Eye (tissue), 1 donor: ENCODE measurements around the gene TPM3.
A peak's percentile ranks its signal among the peaks of the same experiment; 100 is the strongest.
"Not testable (repeated sequence)": the region's sequence is repeated elsewhere in the genome, so short reads cannot be mapped to it uniquely, and the experiment has no call there.

Experiments used
- DNase-seq: peaks from one replicate; pipeline ENCODE4 v3.0.0-alpha.2; 2015

The TPM3 gene

DNA sequence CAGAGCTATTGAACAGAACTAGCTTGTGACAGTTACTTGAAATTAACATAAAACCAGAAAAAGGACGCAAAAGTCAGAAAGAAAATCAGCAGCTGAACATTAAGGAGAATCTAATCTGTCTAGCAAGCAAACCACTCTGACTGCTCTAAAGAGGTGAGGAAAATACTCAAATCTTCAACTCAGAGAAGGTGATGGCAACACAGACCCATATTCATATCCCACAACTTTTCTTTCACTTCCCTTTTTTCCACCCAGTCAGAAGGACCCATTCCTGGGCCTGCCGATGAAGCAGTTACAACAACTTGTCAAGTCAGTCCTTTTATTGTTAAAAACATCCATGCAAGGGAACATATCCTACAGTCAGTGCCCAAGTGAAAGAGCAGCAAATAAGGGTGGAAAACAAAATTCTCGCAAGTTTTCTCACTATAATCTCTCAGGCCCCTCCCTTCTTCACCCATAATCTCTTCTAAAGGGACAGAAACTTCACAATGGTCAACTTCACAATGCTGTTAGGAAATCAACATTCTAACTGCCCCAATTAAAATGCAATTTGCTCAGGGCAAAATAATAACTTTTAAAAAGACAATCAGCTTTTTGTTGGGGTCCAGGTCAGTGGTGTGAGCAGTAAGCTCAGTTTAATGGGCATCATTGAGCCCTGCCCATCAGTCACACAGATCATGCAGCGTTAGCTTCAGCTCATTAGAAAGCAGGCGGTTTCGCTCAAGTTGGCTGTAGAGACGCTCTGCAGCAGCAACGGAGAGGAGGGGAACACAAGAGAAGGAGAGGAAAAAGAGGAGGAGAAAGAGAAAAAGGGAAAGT lies 33.4 kb downstream of the TPM3 start:
- DNase-seq: no peak

DNA sequence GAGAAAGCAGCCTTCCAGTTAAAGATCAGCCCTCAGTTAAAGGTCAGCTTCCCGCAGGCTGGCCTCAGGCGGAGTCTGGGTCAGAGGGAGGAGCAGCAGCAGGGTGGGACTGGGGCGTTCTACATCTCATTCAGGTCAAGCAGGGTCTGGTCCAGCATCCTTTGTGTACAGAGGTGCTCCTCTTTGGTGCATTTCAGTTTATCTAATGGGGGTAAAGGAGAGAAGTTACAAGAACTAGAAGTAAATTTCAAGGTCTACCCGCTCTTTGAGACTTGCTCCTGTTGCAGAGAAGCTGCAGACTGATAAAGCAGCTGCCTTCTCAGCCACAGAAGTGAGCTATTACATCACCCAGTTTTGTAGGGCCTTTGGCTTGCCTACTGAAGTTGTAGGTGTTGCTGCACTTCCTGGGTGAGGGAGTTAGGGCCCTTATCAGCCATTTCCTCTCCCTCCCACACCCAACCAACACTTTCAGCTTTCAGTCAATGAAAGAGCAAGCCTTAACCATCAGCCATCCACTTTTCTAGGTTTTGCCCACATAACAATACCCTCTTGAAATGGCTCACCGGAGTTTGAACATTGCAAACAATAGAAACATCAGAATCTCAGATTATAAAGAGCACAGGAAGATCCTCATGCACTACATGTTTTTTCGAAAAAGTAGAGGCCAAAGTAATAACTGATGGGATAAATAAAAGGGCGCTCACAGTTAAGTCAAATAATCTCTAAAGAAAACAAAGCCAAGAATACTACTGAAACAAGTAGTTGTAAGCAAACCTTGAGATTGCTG lies 34.2 kb downstream of the TPM3 start:
- DNase-seq: no peak

DNA sequence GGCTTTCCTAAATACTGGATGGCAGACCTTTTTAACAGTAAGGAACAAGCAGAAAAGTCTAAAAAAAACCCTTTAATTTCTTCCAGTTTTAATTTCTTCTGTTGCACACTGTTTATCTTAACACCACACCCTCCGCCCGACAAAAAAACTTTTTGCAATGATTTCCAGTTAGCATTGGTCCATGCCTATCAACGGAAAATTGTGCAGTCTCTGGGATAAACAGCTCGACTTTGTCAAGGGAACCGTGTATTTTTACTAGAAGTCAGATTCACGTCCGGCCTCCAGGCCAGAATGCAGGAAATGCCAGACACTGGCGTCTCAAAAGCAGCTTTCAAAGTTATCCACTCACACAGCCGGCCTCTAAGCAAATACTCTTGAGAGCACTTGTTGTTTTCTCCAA lies 36.6 kb downstream of the TPM3 start:
- peak; percentile 21 for DNase-seq

DNA sequence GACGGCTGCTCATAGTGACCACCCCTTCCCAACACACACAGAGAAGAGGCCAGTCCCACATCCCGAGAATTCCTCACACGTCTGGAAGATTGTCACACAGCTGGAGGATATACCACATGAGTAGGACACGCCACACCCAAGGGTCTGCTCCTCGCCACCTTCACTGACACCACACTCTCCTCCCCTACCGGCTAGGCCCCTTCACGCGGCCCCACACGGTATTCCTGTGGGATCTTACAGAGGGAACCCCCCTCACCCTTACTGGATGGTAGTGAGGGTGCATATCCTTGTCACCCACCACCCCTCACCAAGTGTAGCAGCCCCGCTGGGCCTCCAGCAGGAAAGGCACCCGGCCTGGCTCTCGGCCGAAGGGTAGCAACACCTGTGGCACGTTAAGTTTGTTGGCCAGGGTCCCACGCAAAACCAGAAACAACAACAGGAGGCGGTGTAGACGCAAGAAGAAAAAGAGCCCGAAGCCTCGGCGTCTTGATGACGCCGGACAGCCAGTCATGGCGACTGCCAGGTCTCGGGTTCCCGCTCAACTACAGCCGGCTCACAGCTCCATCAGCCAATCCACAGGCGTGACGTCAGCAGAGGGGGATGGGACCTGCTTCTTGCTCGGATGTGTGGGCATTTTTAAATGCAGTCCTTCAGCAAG lies 37.2 kb downstream of the TPM3 start, which contains the start of gene NUP210L:
NUP210L (minus strand) TSS at position 540 of the 658 bp plus-strand sequence.
- peak; percentile 33 for DNase-seq

DNA sequence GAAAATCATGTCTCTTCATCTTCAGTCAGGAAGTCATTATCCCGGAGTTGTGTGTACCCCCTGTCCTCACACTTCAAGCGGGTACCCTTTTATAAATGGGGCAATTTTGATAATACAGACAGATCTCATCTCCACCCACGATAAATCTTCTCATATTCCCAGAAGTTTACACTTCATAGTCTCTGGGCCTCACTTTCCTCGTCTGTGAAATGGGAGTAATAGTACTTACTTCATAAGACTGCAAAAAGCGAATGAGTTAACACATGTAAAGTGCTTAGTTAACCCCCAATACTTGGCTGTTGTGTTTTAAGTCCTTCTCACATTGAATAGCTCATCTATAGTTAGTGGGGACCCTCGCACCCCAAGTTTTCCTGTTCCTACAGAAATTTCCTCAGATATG lies 37.8 kb downstream of the TPM3 start:
- DNase-seq: no peak

DNA sequence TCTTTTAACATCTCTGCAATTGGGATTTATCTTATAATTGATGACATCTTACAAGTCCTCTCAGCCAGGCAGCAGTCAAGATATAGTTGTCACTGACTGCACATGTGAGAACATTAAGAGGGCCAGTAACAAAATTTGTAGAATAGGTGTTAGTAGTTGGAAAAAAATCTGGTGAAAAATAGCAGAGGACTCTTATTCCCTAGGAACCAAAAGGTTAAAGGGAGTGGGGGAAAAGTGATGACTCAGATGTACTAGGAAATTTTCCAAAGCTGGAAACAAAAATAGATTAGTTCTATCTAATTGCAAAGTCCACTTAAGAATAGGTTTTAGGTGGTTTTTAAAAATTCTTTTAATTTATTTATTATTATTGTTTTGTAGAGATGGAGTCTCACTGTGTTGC lies 40.6 kb downstream of the TPM3 start:
- DNase-seq: no peak

DNA sequence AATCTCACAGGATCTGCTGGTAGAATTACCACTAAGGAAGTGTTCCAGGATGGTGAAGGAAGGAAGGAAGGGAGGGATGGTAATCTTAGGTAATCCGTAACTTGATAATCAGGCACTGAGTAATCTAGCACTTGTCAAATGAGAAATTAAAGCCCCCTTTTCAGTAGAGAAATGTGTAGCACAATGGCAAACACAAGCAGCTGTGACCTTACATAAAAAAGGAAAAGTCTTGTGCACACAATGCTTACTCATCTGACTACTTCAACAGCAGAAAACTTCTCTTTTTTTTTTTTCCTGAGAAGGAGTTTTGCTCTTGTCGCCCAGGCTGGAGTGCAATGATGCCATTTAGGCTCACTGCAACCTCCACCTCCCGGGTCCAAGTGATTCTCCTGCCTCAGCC lies 43.1 kb downstream of the TPM3 start:
- no peak for DNase-seq

DNA sequence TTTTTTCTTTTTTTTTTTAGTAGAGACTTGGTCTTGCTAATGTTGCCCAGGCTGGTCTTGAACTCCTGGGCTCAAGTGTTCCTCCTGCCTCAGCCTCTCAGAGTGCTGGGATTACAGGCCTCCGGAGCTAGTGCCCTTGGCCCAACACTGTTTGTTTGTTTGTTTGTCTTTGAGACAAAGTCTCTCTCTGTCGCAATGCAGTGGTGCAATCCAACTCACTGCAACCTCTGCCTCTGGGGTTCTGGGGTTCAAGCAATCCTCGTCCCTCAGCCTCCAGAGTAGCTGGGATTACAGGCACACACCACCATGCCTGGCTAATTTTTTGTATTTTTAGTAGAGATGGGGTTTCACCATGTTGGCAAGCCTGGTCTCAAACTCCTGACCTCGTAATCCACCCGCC lies 44.4 kb downstream of the TPM3 start:
- DNase-seq: not testable (repeated sequence)

DNA sequence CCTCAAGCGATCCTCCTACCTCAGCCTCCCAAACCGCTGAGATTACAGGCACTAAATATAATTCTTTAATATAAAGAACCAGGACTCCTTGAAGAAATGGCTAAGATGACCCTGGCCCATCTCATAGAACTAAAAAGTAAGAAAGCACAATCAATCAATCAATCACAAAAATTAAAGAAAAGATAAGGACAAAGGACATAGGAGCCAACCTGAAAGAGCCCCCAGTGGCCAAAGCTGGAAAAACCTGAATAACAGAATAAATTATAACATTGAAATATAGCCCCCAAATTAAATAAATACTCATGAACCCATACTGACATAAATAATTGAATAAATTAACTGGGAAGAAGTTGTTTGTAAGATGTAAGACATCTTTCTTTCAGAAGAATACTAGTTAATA lies 45.9 kb downstream of the TPM3 start:
- DNase-seq: no peak

DNA sequence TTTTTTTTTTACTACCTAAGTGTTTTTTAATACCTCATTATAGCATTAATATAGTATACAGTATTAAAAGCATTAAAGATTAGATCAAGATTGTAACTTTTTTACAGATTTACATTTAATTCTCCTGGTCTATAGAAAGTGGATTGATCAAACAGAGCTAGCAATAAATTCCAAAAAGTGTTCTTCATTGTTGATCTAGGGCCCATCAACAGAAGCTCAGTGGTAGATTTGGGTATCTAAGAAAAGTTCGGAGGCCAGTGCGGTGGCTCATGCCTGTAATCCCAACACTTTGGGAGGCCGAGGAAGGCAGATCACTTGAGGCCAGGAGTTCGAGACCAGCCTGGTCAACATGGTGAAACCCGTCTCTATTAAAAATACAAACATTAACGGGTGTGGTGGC lies 49.5 kb downstream of the TPM3 start:
- DNase-seq: no peak

DNA sequence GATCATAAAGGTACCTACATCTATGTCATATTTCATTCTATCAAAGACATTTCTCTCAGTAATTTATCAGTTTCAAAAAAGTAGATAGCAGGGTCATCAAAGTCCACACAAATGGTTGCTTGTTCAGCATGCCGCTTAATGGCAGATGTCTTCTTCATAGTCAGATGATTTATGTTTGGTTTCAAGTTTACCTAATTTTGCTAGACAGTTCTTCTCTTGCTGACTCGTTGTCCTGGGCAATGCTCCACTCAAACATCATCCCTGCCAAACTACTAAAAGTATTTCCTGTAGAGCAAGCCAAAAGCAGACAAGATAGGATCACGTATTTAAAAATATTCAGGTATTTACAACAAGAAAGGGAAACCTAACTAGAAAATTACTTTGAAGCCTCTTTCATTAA lies 50.7 kb downstream of the TPM3 start:
- DNase-seq: no peak

DNA sequence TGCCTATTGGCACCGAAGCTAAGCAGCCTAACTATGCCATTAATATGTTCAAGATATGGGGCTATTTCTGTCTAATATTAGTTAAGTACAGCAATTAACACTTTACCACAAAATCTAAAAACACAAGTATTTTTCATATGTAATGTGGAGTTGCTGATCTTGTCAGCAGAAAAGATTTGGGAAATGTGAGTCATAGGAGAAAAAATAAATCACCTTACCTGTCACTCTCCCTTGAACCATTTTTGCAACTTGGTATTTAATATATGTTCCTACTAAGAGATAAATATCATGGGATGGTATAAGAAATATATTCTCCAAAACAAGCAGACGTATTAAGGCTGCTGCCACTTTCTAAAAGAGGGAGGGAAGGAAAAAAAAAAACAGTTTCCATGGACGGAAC lies 54.0 kb downstream of the TPM3 start:
- no peak for DNase-seq

DNA sequence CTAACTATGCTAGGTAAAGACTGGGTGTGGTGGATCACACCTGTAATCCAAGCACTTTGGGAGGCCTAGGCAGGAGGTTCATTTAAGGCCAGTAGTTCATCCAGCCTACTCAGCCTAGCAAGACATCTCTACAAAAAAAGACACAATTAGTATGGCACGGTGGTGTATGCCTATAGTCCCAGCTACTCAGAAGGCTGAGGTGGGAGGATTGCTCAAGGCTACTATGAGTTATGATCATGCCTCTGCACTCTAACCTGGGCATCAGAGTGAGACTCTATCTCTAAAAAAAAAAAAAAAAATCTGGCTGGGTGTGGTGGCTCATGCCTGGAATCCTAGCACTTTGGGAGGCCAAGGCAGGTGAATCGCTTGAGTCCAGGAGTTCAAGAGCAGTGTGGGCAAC lies 58.6 kb downstream of the TPM3 start:
- no peak for DNase-seq

DNA sequence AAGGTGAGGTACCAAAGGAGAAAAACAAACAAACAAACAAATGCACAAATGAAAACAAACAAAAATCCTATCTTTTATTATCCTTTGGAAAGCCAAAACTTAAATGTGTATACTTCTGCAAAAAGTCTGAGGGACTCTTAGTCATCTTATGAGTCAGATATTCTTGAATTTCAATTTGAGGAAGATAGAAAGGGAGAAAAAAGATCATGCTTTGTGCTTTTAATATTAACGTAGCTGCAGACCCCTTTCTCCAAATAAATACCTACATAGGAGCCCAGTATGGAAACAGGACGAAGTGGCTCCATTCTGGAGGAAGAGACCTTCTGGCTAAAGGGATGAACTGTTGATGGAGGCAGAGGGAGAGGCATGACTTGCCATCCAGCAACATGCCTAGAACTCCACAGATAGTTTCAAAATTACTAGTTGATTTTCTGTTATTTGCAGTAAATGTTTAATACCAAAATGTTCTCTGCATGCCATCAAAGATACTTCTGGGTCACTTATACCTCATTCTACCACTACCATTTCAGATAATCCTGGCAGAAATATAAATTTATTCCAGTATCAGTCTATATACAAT lies 62.4 kb downstream of the TPM3 start:
- no peak for DNase-seq

DNA sequence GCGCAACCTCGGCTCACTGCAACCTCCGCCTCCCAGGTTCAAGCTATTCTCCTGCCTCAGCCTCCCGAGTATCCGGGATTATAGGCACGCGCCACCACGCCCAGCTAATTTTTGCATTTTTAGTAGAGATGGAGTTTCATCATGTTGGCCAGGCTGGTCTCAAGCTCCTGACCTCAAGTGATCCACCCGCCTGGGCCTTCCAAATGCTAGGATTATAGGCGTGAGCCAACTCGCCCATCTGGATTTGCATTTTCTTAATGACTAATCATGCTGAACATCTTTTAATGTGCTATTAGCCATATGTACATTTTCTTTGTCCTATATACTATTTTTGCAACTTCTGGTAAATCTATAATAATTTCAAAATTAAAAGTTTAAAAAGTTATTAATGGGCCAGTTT lies 68.7 kb downstream of the TPM3 start:
- not testable (repeated sequence) for DNase-seq

DNA sequence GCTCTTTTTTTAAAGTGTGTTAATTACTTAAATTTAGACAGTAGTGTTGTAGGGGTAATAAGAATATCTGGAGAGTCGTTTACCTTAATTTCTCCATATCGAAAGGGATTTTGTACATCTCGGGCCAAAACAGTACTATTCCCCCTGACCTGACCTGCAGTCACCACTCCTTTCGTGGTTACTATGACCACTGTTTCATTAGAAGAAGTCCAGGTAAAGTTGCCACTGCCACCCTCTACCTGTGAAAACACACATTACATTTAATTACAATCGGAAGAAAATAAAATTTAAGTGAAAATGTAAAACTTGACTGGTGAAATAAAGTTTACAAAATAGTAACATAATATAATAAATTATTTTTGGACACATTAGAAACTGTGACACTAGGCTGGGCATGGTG lies 74.3 kb downstream of the TPM3 start:
- DNase-seq: no peak

DNA sequence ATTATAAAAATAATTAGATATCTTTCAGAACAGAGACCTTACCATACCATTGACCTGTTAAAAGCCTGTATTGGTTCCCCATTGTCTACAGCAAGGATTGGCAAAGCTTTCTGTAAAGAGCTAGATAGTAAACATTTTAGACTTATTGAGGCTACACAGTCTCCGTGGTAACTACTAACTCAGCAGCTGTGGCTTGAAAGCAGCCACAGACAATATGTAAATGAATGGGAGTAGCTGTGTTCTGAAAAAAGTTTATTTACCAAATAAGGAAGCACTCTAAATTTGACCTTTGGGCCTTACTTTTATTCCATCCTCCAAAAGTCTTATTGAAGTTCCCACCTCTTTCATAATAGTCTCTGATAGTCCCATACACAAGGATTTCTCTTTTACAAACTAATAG lies 76.7 kb downstream of the TPM3 start:
- DNase-seq: peak; percentile 2
